MM.1S (cell line): ENCODE data around the gene MAMLD1.

Experiments
- DNase-seq: peaks from one replicate; pipeline ENCODE4 v3.0.0-alpha.2; 2015
- H2AFZ ChIP-seq: fragments of 300-600 bp; sonication (generic); 2 replicates; pipeline ENCODE4 v1.6.0; 2016; ENCODE audit warnings: antibody characterized with exemption, low read length
- H3F3A ChIP-seq: fragments of 300-600 bp; sonication (generic); 2 replicates; pipeline ENCODE4 v1.6.1; 2016; ENCODE audit warnings: mild to moderate bottlenecking, antibody characterized with exemption, low read length, moderate library complexity, mixed read lengths; ENCODE audit not compliant: insufficient read depth
- H3K27ac ChIP-seq: fragments of 300-600 bp; sonication (generic); 2 replicates; pipeline ENCODE4 v1.5.1; 2016; ENCODE audit warnings: mild to moderate bottlenecking, low read length
- H3K27me3 ChIP-seq: fragments of 300-600 bp; sonication (generic); replicated peaks from 2 replicates; pipeline ENCODE4 v1.6.0; 2016; ENCODE audit warnings: low read length; ENCODE audit not compliant: insufficient read depth
- H3K36me3 ChIP-seq: fragments of 300-600 bp; sonication (generic); replicated peaks from 2 replicates; pipeline ENCODE4 v1.6.1; 2016; ENCODE audit warnings: mild to moderate bottlenecking, low read length, mixed read lengths; ENCODE audit not compliant: insufficient read depth
- H3K4me1 ChIP-seq: fragments of 300-600 bp; sonication (generic); 2 replicates; pipeline ENCODE4 v1.6.1; 2016; ENCODE audit warnings: low read length, mixed read lengths
- H3K4me2 ChIP-seq: fragments of 300-600 bp; sonication (generic); 2 replicates; pipeline ENCODE4 v1.6.0; 2016; ENCODE audit warnings: low read depth, low read length
- H3K4me3 ChIP-seq: fragments of 300-600 bp; sonication (generic); 2 replicates; pipeline ENCODE4 v1.5.1; 2016; ENCODE audit warnings: low read length, mixed read lengths
- H3K79me2 ChIP-seq: fragments of 300-600 bp; sonication (generic); 2 replicates; pipeline ENCODE4 v1.6.1; 2016; ENCODE audit warnings: mixed run types, low read length, mixed read lengths
- H3K9ac ChIP-seq: fragments of 300-600 bp; sonication (generic); 2 replicates; pipeline ENCODE4 v1.6.1; 2016; ENCODE audit warnings: low read length, mixed read lengths
- H3K9me2 ChIP-seq: fragments of 300-600 bp; sonication (generic); replicated peaks from 2 replicates; pipeline ENCODE4 v1.6.1; 2016; ENCODE audit warnings: mild to moderate bottlenecking, low read length, mixed read lengths; ENCODE audit not compliant: insufficient read depth
- H3K9me3 ChIP-seq: fragments of 300-600 bp; sonication (generic); replicated peaks from 2 replicates; pipeline ENCODE4 v1.6.1; 2016; ENCODE audit warnings: mild to moderate bottlenecking, low read length, mixed read lengths; ENCODE audit not compliant: insufficient read depth
- H4K20me1 ChIP-seq: fragments of 300-600 bp; sonication (generic); 2 replicates; pipeline ENCODE4 v1.6.1; 2016; ENCODE audit warnings: mild to moderate bottlenecking, low read length, moderate library complexity, mixed read lengths; ENCODE audit not compliant: insufficient read depth
- EZH2 ChIP-seq: fragments of 300-600 bp; sonication (generic); optimal IDR thresholded peaks from 2 replicates; pipeline ENCODE3; 2017; ENCODE audit warnings: low read depth, mild to moderate bottlenecking, antibody characterized with exemption, low read length, mixed read lengths
- EZH2phosphoT487 ChIP-seq: fragments of 300-600 bp; sonication (generic); IDR thresholded peaks from 2 replicates; pipeline ENCODE4 v1.6.1; 2018; ENCODE audit warnings: antibody characterized with exemption, low read length
- TF ChIP-seq, protein P1 (sequence below): fragments of 300-600 bp; sonication (generic); IDR thresholded peaks from 2 replicates; pipeline ENCODE4 v1.5.1; 2016; ENCODE audit warnings: antibody characterized with exemption, low read length, mixed read lengths

MAMLD1 gene

DNA sequence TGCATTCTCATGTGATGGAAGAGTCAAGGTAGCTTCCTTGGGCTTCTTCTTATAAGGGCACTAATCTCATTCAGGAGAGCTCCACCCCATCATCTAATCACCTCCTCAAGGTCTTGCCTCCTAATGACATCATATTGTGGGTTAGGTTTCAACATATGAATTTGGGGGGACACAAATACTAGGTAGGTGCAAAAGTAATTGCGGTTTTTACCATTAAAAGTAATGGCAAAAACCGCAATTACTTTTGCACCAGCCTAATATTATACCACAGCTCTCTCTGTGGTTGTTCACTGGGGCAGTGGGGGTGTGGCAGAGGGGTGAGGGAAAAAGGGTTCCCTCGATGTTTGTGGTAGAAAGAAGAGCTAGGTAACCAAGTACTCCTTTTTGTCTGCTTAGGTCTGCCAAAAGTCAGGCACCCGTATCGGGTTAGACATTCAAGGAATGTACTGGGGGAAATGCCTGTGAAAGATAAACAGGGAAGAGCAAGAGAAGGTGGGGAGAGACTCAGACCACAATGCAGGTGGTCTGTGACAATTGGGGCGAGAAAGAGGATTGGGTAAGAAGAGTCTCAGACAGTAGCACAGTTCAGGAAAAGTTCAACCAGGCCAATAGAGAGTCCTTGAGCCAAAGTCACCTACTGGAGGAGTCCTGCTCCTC is 126.4 kb downstream of the MAMLD1 start:
- Histone ChIP-seq H3K9me2 (no peaks in the 10 kb centered on the region), H3F3A (no peaks in the 10 kb centered on the region), H3K9ac (no peak overlapping the region), H3K4me2 (no peak overlapping the region), H3K27ac (no peak overlapping the region), H3K4me3 (no peak overlapping the region), H4K20me1 (no peaks in the 10 kb centered on the region), H3K27me3 (no peaks in the 10 kb centered on the region), H2AFZ (no peak overlapping the region), H3K9me3 (no peaks in the 10 kb centered on the region), H3K79me2 (no peaks in the 10 kb centered on the region), H3K36me3 (no peaks in the 10 kb centered on the region), H3K4me1 (no peaks in the 10 kb centered on the region)
- DNase-seq: no peak
- TF ChIP-seq, protein P1, sequence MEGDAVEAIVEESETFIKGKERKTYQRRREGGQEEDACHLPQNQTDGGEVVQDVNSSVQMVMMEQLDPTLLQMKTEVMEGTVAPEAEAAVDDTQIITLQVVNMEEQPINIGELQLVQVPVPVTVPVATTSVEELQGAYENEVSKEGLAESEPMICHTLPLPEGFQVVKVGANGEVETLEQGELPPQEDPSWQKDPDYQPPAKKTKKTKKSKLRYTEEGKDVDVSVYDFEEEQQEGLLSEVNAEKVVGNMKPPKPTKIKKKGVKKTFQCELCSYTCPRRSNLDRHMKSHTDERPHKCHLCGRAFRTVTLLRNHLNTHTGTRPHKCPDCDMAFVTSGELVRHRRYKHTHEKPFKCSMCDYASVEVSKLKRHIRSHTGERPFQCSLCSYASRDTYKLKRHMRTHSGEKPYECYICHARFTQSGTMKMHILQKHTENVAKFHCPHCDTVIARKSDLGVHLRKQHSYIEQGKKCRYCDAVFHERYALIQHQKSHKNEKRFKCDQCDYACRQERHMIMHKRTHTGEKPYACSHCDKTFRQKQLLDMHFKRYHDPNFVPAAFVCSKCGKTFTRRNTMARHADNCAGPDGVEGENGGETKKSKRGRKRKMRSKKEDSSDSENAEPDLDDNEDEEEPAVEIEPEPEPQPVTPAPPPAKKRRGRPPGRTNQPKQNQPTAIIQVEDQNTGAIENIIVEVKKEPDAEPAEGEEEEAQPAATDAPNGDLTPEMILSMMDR: no peak
- TF ChIP-seq EZH2phosphoT487 (no peak), EZH2 (no peak)

DNA sequence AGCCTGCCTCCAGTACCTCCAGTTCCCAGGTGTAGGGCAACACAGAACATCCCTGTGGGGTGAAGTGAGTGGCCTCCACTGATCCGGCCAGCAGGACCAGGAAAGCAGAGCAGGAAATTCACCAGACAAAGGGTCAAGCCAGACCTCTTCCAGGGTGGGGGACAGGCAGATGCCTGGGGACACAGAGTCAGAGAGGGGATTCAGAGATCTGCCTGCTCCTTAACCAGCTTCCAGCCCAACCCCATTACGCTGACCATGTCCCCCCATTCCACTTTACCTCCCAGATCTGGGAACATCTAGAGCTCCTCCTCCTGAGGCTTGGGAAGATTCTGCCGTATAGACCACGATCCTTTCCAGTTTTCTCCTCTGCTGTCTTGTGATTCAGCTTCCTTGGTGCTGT is 132.4 kb downstream of the MAMLD1 start:
- Histone ChIP-seq H3K4me1 (no peaks in the 10 kb centered on the region), H3K27ac (no peak overlapping the region), H3K27me3 (no peaks in the 10 kb centered on the region), H3K9me3 (no peaks in the 10 kb centered on the region), H3K79me2 (no peaks in the 10 kb centered on the region), H3K4me2 (no peak overlapping the region), H3K36me3 (no peaks in the 10 kb centered on the region), H3K4me3 (no peak overlapping the region), H3K9me2 (no peaks in the 10 kb centered on the region), H3K9ac (no peak overlapping the region), H3F3A (no peaks in the 10 kb centered on the region), H4K20me1 (no peaks in the 10 kb centered on the region), H2AFZ (no peak overlapping the region)
- no peak for DNase-seq
- TF ChIP-seq EZH2phosphoT487 (no peak), EZH2 (no peak)
- TF ChIP-seq, protein P1: no peak

DNA sequence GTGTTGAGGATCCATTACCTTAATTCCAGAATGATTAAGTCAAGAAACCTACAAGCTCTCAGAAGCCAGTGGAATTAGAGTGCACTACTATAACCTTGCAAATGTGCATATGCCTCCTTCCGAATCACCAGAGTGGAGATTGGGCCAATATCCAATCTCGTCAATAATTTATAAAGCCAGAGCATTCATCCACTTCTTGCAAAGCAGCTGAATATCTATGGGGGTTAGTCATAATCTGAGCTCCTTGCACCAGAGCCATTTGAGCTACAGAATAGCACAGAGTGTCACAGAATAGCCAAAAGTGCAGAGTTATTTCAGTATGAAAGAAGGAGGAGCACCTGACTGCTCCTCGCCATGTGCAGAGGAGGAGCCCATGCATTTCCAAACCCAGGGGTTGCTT is 136.1 kb downstream of the MAMLD1 start:
- Histone ChIP-seq H4K20me1 (no peaks in the 10 kb centered on the region), H3K36me3 (no peaks in the 10 kb centered on the region), H3K27ac (no peak overlapping the region), H3K9me2 (no peaks in the 10 kb centered on the region), H2AFZ (no peak overlapping the region), H3K27me3 (no peaks in the 10 kb centered on the region), H3K9ac (no peak overlapping the region), H3K4me3 (no peak overlapping the region), H3K79me2 (no peaks in the 10 kb centered on the region), H3K4me2 (no peak overlapping the region), H3K4me1 (no peaks in the 10 kb centered on the region), H3F3A (no peaks in the 10 kb centered on the region), H3K9me3 (no peaks in the 10 kb centered on the region)
- DNase-seq: no peak
- TF ChIP-seq, protein P1: no peak
- TF ChIP-seq EZH2phosphoT487: no peak
- no peak for TF ChIP-seq EZH2
